Stimulated activated CD8-positive, alpha-beta memory T cell treated with anti-CD3 and anti-CD28 coated beads, Interleukin-7, amount 100 ng/mL, for 24 hours (primary cell): ENCODE results near the gene VAMP1.
A peak's percentile ranks its signal among the peaks of the same experiment; 100 is the strongest.
"Not testable (repeated sequence)": the region's sequence is repeated elsewhere in the genome, so short reads cannot be mapped to it uniquely, and the experiment has no call there.

Experiments
- DNase-seq: peaks from one replicate; pipeline ENCODE4 v3.0.0-alpha.2; 2020; ENCODE audit warnings: low read depth

Gene VAMP1

GRCh38 chr12:6451348-6452244 lies 18.9 kb downstream of the VAMP1 start, which contains the start of gene TAPBPL:
Gene TAPBPL, plus strand, starts transcription at chr12:6452042. Its CDS starts 207 bp downstream, at chr12:6452249.
- no peak for DNase-seq

GRCh38 chr12:6450869-6451347 lies 19.6 kb downstream of the VAMP1 start:
- no peak for DNase-seq

- no peak for DNase-seq
Observed at GRCh38 chr12:6450091-6450868, 20.2 kb downstream of the VAMP1 start.

GRCh38 chr12:6444704-6445688 lies 25.5 kb downstream of the VAMP1 start, which contains the start of gene CD27:
Gene CD27, plus strand, starts transcription at chr12:6444955. Its CDS starts 141 bp downstream, at chr12:6445096.
- DNase-seq = no peak

DNA sequence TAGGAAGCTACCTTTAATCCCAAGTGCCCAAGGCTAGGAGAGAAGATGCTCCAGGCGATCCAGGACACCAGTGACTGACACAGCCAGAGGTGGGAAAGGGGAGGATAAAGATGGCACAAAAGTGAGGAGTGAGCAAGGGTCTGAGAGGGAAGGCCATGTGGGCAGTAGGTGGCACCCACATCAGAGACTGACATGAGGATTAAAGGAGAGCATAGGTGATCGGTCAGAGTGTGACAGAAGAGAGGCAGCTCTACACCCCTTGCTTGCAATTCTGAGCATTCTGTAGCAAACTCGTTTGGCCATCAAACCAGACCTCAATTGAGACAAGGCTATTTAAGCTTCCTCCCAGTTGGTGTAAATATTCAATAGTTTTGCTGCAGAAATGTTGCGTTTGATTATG lies 26.4 kb downstream of the VAMP1 start:
- no peak for DNase-seq

DNA sequence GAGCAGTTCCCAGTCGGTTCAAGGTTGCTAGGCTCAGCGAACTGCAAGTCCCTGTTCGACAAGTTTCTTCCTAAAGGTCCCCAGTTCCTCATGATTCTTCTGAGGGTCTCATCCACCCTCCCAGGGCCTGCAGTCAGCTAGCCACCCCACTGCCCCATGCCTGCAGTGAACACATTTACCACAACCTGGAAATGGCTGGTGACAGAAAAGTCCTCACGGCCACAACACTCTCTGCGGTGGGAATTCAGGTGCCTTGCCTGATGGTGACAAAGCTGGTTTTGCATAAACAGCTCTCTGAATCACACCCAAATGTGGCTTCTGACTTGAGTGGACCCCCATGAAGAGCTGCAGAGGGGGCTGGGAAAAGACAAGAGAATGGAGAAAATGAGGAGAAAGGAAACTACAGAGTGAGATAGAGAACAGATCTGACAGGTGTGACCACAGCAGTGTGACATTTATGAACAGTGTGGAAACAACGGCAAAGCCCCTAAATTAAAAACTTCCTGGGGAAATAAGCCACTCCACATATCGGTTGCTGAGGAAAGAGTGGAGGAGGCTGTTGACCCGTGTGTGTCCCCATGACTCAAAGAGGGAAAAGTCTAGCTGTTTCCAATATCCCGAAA lies 27.0 kb downstream of the VAMP1 start:
- DNase-seq = no peak

DNA sequence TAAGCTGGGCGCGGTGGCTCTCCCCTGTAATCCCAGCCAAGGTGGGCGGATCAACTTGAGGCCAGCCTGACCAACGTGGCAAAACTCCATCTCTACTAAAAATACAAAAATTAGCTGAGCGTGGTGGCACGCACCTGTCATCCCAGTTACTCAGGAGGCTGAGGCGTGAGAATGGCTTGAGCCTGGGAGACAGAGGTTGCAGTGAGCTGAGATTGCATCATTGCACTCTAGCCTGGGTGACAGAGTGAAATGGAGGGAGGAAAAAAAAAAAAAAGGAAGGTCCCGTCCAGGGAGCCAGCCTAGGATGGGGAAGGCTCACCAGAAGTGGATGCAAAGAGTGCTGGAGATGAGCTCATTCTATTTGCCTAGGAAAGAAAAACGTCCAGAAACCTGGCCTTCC lies 27.6 kb downstream of the VAMP1 start:
- no peak for DNase-seq

- DNase-seq = no peak
Observed at GRCh38 chr12:6440391-6440790, 30.1 kb downstream of the VAMP1 start.

GRCh38 chr12:6438345-6438744 lies 32.1 kb downstream of the VAMP1 start:
- DNase-seq = no peak

GRCh38 chr12:6437586-6437985 lies 32.9 kb downstream of the VAMP1 start:
- DNase-seq = no peak

- no peak for DNase-seq
Observed at GRCh38 chr12:6435961-6436715, 34.3 kb downstream of the VAMP1 start.

DNA sequence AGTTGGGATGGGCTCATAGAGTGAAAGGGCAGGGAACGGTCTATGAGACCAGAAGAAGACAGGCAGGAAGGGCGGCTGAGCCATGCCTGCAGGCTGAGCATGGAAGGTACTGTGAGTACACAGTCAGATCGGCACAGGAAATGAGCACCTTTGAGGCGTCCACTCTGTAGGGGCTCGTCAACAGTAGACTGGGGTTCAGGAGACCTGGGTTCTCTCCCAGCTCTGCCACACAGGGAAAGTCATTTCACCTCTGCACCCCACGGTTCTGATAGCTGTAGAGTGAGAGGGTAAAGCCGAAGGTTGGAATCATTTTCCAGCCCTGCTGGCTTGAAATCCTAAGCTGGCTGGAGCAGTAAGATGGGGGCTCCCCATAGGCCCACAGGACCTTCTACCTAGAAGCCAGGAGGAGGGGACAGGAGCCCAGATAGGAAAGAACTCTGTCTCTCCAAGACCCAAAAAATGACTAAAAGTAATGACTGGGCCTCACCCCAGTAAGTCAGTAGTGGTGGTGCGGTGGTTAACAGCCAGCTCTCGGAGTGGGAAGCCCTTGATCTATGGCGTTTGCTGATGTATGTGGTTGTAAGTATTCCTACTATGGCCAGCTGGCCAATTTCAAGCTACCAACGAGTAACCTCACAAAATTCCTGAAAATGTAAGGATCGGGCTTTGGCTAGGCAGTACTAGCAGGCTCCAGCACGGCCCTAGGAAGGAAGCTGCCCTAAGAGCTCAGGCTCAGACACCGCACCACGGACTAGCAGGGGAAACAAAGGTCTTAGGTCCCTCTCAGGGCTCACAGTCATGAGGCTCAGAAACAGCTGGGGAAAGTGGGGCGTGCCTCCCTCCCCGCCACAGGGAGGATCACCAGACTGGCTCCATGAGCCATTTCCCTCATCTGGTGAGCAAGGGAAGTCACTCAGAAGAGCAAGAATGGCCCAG lies 36.0 kb downstream of the VAMP1 start:
- DNase-seq = no peak

GRCh38 chr12:6432991-6433390 lies 37.5 kb downstream of the VAMP1 start:
- DNase-seq = no peak

GRCh38 chr12:6430124-6430989 lies 40.1 kb downstream of the VAMP1 start:
- no peak for DNase-seq

GRCh38 chr12:6428326-6428725 lies 42.2 kb downstream of the VAMP1 start:
- DNase-seq = no peak

DNA sequence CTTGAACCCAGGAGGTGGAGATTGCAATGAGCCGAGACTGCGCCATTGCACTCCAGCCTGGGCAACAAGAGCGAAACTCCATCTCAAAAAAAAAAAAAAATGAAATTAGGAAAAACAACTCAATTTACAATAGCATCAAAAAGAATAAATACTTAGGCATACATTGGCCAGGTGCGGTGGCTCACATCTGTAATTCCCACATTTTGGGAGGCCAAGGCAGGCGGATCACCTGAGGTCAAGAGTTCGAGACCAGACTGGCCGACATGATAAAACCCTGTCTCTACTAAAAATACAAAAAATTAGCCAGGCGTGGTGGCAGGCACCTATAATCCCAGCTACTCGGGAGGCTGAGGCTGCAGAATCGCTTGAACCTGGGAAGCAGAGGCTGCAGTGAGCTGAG lies 42.7 kb downstream of the VAMP1 start:
- not testable (repeated sequence) for DNase-seq

- peak; percentile 84 for DNase-seq
Observed at GRCh38 chr12:6426882-6427671, 43.4 kb downstream of the VAMP1 start.
